Gastrocnemius medialis (tissue), 4 donors: Measurements from ENCODE around the gene DNM1.

ENCODE experiments used
- CTCF ChIP-seq, 5 experiments: fragments of 450-650 bp in 3 of 5; fragments of 200-600 bp in 2 of 5; sonication (generic) in 2 of 5; IDR thresholded peaks in 4 of 5; conservative IDR thresholded peaks in 1 of 5; 1 replicate in 4 of 5; 2 replicates in 1 of 5; pipeline ENCODE4 v1.5.1; 2016 to 2019; ENCODE audit warnings: antibody characterized with exemption in 5 of 5, mild to moderate bottlenecking in 3 of 5, moderate library complexity in 3 of 5
- POLR2A ChIP-seq, 2 donors: fragments of 450-650 bp; IDR thresholded peaks; one replicate each; pipeline ENCODE4 v1.6.1; 2017; ENCODE audit warnings: antibody characterized with exemption in 2 of 2, mild to moderate bottlenecking in 2 of 2, moderate library complexity in 2 of 2

- TF ChIP-seq CTCF (IDR thresholded peaks at IDR 0.05 in 4 of 5, conservative IDR thresholded peaks at IDR 0.05 in 1 of 5) = no peak
- no peak for TF ChIP-seq POLR2A (IDR thresholded peaks at IDR 0.05)
Measured at GRCh38 chr9:128190013-128190412, 13.2 kb upstream of the DNM1 start.
